Testis (tissue), 2 donors: ENCODE results near the gene GLCE.

Source experiments
- POLR2A ChIP-seq: fragments of 450-650 bp; IDR thresholded peaks from one replicate; pipeline ENCODE4 v1.6.1; 2017; ENCODE audit warnings: antibody characterized with exemption, mild to moderate bottlenecking, moderate library complexity
- TF ChIP-seq, protein P1 (sequence below), 3 experiments: fragments of 450-650 bp in 2 of 3; fragments of 200-600 bp in 1 of 3; sonication (generic) in 1 of 3; IDR thresholded peaks; one replicate each; pipeline ENCODE4 v1.5.1; 2016 to 2019; ENCODE audit warnings: antibody characterized with exemption in 3 of 3, mild to moderate bottlenecking in 2 of 3, moderate library complexity in 1 of 3

DNA sequence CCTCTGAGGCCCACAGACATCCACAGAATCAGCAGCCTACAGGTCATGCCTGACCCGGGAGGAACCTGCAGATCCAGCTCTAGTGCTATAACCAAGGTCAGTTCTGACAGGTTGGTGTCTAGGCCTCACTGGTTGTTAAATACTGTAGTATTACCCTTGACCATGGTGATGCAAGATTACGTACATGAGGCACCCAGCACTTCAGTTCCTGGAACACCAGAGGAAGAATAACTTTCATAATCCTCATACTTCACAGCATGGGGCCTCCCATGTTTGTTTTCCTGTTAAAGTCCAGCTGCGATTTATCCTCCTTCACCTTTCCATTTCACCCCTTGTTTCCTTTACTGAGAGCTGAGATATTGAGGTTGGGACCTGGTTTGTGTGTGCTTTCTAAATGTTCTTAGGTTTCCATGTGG lies 34.4 kb upstream of the GLCE start:
- TF ChIP-seq, protein P1, sequence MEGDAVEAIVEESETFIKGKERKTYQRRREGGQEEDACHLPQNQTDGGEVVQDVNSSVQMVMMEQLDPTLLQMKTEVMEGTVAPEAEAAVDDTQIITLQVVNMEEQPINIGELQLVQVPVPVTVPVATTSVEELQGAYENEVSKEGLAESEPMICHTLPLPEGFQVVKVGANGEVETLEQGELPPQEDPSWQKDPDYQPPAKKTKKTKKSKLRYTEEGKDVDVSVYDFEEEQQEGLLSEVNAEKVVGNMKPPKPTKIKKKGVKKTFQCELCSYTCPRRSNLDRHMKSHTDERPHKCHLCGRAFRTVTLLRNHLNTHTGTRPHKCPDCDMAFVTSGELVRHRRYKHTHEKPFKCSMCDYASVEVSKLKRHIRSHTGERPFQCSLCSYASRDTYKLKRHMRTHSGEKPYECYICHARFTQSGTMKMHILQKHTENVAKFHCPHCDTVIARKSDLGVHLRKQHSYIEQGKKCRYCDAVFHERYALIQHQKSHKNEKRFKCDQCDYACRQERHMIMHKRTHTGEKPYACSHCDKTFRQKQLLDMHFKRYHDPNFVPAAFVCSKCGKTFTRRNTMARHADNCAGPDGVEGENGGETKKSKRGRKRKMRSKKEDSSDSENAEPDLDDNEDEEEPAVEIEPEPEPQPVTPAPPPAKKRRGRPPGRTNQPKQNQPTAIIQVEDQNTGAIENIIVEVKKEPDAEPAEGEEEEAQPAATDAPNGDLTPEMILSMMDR (IDR thresholded peaks at IDR 0.05): no peak
- TF ChIP-seq POLR2A: no peak
